ENCODE measurements around the gene ADAMTS16. TPM values are rescaled to one million over a fixed set of nuclear protein-coding genes. Genes with fewer than 3 reads are reported as not detected.

ADAMTS16 gene, protein sequence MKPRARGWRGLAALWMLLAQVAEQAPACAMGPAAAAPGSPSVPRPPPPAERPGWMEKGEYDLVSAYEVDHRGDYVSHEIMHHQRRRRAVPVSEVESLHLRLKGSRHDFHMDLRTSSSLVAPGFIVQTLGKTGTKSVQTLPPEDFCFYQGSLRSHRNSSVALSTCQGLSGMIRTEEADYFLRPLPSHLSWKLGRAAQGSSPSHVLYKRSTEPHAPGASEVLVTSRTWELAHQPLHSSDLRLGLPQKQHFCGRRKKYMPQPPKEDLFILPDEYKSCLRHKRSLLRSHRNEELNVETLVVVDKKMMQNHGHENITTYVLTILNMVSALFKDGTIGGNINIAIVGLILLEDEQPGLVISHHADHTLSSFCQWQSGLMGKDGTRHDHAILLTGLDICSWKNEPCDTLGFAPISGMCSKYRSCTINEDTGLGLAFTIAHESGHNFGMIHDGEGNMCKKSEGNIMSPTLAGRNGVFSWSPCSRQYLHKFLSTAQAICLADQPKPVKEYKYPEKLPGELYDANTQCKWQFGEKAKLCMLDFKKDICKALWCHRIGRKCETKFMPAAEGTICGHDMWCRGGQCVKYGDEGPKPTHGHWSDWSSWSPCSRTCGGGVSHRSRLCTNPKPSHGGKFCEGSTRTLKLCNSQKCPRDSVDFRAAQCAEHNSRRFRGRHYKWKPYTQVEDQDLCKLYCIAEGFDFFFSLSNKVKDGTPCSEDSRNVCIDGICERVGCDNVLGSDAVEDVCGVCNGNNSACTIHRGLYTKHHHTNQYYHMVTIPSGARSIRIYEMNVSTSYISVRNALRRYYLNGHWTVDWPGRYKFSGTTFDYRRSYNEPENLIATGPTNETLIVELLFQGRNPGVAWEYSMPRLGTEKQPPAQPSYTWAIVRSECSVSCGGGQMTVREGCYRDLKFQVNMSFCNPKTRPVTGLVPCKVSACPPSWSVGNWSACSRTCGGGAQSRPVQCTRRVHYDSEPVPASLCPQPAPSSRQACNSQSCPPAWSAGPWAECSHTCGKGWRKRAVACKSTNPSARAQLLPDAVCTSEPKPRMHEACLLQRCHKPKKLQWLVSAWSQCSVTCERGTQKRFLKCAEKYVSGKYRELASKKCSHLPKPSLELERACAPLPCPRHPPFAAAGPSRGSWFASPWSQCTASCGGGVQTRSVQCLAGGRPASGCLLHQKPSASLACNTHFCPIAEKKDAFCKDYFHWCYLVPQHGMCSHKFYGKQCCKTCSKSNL
- total RNA-seq (ENCODE audit: low replicate concordance): 0.27 TPM in 1 of 2 replicates, not detected in the other

DNA sequence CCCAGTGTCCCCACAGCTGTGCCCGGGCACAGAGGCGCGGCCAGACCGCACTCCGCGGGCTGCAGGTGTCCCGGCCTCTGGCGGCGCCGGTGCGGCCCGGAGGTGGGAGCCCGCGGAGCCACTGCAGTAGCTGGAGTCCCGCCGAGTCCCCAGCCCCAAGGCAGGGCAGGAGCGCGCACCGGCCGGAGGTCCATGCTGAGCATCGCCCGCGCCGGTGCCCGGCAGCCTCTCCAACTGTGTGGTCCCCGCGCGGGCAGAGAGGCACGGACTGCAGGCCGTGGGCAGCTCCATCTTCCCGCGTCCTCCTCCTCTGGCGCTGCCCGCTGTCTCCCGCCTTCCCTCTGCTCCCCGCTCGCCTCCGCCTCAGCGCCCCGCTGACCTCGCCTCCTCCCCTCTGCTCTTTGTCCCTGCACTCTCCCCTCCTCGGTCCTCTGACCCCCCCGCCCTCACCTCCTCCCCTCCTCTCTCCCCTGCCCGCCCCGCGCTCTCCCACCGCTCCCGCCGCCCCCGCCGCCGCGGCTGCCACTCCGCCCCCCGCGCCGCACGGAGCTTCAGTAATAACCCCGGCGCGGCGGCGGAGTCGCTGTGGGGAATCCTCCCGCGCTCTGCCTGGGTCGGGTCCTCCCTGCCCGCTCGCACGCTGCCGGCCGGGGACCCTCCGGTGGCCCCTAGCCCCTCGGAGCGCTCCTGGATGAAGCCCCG lies at the start of gene ADAMTS16:
Gene ADAMTS16 (plus strand): TSS at position 554 of the 702 bp plus-strand sequence. CDS start 138 bp downstream, at position 692.
- DNase-seq (ENCODE audit: low read depth): no peak
- TF ChIP-seq, protein P1, sequence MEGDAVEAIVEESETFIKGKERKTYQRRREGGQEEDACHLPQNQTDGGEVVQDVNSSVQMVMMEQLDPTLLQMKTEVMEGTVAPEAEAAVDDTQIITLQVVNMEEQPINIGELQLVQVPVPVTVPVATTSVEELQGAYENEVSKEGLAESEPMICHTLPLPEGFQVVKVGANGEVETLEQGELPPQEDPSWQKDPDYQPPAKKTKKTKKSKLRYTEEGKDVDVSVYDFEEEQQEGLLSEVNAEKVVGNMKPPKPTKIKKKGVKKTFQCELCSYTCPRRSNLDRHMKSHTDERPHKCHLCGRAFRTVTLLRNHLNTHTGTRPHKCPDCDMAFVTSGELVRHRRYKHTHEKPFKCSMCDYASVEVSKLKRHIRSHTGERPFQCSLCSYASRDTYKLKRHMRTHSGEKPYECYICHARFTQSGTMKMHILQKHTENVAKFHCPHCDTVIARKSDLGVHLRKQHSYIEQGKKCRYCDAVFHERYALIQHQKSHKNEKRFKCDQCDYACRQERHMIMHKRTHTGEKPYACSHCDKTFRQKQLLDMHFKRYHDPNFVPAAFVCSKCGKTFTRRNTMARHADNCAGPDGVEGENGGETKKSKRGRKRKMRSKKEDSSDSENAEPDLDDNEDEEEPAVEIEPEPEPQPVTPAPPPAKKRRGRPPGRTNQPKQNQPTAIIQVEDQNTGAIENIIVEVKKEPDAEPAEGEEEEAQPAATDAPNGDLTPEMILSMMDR (IDR thresholded peaks at IDR 0.05; ENCODE audit: insufficient read depth, low read length): no peak
- H3K4me3 ChIP-seq (ENCODE audit: low read depth, low read length): peak within 1 kb of the TSS; percentile 41

DNA sequence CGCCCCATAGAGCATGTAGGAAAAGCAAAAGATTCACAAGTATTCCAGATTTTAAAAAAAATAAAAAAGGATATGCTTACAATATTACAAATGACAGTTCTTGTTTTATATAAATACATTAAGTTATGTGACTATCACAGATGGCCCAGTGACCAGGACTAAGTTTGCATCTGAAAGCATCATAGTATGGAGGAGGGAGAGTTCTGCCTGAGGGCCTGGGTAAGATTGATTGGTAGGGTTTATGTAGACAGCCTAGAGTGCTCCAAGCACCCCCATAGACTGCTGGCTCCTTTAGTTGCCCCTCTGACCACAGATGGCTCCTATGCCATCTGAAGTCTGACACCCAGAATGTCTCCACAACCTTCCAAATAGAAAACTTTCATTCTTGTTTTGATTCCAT lies 48.0 kb upstream of the ADAMTS16 start:
- H3K4me3 ChIP-seq (ENCODE audit: low read depth, low read length): no peak overlapping the region
- no peak for DNase-seq (ENCODE audit: low read depth)
- TF ChIP-seq, protein P1 (IDR thresholded peaks at IDR 0.05; ENCODE audit: insufficient read depth, low read length): no peak

DNA sequence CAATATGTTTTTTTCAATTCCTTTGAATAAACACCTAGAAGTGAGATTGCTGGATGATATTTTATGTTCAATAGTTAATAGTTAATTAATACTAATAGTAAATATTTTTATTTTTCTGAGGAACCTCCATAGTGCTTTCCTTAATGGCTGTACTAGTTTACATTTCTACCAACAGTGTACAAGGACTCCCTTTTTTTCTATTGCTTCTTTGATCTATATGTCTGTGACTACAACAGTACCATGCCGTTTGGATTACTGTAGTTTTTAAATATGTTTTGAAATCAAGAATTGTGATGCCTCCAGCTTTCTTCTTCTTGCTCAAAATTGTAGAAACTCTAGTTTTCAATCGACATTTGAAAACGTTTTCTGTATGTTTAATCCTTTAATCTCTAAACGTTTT lies 39.5 kb upstream of the ADAMTS16 start:
- no peak for DNase-seq (ENCODE audit: low read depth)
- TF ChIP-seq, protein P1 (IDR thresholded peaks at IDR 0.05; ENCODE audit: insufficient read depth, low read length): no peak
- H3K4me3 ChIP-seq (ENCODE audit: low read depth, low read length): no peak overlapping the region

DNA sequence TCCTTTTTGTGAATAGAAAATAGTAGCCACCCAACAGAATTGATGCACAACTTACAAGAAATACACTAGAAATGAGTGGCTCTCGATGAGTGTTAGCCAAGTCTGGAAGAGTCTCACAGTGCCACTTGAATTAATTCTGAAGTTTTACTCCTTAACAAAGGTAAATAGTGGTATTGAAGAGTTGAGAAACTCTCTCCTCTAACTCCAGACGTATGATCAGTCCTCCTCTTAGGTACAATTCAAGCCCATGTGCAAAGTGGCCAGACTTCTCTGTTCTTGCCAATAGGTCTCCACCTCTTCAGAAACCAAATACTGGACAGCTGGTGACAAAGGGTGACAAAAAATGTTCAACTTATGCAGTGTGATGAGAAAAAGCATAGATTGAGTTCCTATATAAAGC lies 38.5 kb upstream of the ADAMTS16 start:
- no peak overlapping the region for H3K4me3 ChIP-seq (ENCODE audit: low read depth, low read length)
- TF ChIP-seq, protein P1 (IDR thresholded peaks at IDR 0.05; ENCODE audit: insufficient read depth, low read length): no peak
- no peak for DNase-seq (ENCODE audit: low read depth)

DNA sequence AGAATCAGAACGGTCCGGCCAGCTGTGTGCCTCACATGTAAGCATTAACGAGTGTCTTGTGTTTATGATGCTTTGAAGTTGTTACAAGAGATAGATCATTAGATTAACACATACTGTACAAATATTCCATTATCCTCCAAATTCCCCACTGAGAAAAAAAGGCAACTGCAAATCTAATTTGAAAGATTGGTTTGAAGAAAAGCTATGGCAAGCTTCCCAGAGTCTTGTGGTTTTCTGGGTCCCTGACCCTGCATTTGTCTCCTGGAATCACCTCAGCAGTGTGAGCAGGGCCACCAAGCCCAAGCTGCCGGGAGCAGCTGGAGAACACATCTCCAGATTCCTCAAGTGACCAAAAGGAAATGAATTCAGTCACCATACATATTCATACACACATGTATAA lies 36.9 kb upstream of the ADAMTS16 start:
- TF ChIP-seq, protein P1 (IDR thresholded peaks at IDR 0.05; ENCODE audit: insufficient read depth, low read length): no peak
- H3K4me3 ChIP-seq (ENCODE audit: low read depth, low read length): no peak overlapping the region
- no peak for DNase-seq (ENCODE audit: low read depth)

DNA sequence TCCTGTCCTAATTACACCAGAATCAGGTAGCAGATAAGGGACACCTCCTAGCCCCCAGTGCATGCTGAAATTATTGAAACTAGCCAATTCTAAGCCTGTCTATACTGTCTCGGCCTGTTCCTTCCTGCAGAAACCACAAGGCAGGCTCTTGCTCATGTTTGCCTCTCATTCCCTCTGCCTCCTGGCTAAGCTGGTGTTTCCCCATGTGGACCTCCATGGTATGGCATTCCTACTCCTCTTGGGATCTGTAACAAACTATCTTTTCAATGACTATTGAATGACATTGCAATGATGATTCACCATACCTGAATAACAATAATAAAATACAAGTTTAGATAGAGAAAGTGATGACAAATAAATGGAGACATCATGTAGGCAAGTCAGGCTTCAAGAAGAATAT lies 35.6 kb upstream of the ADAMTS16 start:
- TF ChIP-seq, protein P1 (IDR thresholded peaks at IDR 0.05; ENCODE audit: insufficient read depth, low read length): no peak
- no peak for DNase-seq (ENCODE audit: low read depth)
- no peak overlapping the region for H3K4me3 ChIP-seq (ENCODE audit: low read depth, low read length)
